NCI-H345 (cell line): ENCODE results near the gene RIN2.

Source experiments
- DNase-seq: peaks from one replicate; lab custom pipeline; 2025; lab: John Stamatoyannopoulos, UW

RIN2 gene

DNA sequence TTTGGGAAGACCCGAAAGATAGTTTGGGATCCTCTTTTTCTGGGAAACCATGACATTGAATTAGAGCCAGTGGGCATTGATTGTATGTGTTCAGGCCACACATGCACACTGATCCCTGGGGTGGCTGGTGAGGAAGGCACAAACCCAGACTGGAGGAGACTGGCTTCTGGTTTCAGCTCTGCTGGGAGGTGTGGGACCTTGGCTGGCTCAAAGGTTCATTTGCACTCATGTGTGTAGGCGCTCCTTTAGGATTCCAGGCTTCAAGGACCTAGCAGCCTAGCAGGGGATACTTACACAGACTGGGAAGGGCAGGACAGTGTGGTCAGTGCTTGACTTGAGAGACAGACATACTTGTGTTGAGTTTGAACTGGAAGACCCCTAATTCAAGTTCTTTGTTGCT lies 7.2 kb downstream of the RIN2 start:
- no peak for DNase-seq

- DNase-seq = no peak
Measured at GRCh38 chr20:19765913-19766312, 7.9 kb downstream of the RIN2 start.

DNA sequence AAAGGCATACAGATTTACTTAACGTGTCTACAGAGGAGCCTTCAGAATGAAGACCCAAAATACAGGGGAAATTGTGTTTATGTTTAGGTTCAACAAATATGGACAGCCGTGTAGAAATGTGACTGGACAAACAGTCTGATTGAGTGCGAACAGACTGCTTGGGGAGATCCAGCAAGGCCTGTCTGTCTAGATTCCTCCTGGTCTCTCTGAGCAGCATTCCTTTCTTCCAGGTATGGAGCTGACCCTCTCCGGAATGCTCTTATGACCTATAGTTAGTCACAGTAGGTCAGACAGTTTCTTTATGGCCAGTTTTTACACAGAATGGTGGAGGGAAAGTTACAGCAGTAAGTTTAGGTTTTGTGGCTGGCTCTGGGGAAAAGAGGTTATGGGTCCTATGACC lies 9.0 kb downstream of the RIN2 start:
- DNase-seq = no peak

DNA sequence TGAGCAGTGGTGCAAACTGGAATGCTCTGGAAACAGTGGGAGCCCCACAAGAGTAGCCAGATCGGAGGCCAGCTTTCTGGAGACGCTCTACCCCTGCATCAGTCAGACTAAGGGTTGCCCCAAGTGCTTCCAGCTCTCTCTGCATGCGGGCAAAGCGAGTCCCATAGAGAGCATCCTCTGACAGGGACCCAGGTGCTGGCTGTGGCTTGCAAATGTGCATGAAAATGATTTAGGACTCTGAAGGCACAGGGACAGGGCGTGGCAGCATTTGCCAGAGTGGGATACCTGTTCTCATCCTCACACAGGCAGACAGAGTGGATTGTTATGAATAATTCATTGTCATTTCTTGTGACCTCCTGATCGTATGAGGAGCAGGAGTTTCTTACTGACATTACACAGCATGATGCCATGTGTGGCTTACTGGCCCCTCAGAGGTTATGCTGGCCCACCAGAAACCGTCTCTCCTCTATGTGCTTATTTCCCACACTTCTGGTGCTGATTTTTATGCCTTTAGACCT lies 10.3 kb downstream of the RIN2 start:
- DNase-seq = no peak

GRCh38 chr20:19769507-19769906 lies 11.4 kb downstream of the RIN2 start:
- DNase-seq = no peak

GRCh38 chr20:19770375-19770774 lies 12.3 kb downstream of the RIN2 start:
- no peak for DNase-seq

- DNase-seq = no peak
Measured at GRCh38 chr20:19771031-19771430, 13.0 kb downstream of the RIN2 start.

DNA sequence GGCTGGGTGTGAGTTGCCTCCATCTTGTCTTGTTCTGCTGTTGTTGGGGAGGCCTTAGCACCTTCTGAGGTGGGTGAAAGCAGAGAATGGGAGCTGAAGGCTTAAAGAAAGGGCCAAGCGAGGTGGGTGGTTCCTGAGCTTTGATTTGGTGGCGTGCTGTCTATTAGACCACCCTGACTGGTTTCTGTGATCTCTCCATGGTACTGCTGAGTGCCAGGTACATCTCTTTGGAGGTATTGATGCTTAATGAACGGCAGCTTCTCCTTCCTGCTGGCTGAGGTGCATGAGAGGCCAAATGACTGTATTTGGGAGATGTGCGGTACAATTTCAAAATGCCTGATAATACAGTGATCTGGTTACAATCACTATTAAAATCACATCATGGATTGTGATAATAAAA lies 15.4 kb downstream of the RIN2 start:
- no peak for DNase-seq

- no peak for DNase-seq
Measured at GRCh38 chr20:19774135-19774933, 16.3 kb downstream of the RIN2 start.

DNA sequence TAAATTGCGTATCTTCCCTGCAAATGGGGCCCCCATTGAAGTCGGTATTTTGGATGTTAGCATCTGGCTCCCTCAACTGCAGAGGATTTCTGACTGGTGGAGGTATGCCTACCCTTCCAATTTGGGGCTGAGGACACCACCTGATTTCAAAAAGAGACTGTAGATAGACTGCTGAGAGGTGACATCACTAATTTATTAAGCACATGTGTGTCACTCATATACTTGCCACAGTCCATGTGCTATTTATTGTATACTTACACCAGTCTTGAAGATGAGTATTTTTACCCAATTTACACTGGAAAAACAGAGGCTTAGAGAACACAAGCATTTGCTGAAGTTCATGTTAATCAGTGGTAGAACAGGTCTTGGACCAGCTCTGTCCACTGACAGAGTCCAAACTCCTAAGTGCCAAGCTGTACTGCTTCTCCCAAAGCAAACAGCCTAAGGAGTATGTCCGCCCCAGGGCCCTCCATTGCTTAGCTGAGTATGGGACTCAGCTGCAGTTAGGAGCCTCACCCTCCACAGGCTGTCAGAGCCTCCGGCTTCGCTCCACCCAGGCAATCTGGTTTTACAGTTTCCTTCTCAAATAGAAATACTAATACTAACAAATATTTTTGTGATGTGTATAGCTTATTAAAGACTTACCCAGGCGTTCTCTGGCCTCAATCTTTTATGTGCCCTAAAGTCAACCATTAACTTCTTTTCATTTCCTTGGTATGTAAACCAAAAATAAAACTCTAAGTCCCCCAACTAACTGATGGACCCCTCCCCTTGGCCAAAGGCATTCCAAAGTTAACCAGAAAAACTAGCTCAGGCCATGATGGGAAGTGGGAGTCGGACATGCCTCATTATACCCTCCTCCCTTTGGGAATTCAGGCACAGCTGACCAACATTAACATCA lies 17.5 kb downstream of the RIN2 start:
- DNase-seq = no peak

- no peak for DNase-seq
Measured at GRCh38 chr20:19777315-19777714, 19.3 kb downstream of the RIN2 start.

DNA sequence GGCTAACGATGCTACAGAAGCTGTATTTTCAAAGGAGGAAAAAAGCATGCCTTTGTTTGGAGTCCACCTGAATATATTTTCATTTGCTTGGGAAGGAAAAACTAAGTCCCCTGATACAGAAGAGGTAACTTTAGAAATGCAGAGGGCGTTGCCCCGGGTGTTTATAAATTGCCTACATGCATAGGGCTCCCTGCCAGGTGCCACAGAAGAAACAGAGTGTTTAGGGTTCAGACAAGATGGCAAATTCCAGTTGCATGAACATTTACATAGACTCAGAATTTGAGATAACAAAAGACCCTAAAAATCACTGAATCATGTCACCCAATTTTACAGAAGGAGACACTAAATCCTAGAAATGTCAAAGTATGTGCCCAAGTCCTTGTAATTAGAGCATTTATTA lies 19.9 kb downstream of the RIN2 start:
- DNase-seq = no peak

GRCh38 chr20:19778404-19778803 lies 20.3 kb downstream of the RIN2 start:
- DNase-seq = no peak

DNA sequence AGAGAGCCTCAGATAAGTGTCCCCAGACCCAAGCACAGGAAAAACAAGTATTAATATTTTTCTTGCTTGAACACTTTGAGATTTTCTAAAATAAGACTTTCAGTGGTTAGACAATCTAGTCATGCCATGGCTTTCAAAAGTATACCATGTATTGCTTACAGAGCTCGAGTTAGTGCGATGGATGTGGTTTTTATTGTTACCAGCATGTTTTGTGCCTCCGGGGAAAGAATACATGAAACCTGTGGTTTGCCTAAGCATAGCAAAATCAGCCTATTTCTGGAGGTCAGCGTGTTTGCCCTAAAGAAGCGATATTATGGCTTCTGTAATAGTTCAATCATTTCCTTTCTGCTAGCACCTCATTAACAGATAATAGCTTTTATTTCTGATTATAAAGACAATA lies 21.6 kb downstream of the RIN2 start:
- DNase-seq = no peak

DNA sequence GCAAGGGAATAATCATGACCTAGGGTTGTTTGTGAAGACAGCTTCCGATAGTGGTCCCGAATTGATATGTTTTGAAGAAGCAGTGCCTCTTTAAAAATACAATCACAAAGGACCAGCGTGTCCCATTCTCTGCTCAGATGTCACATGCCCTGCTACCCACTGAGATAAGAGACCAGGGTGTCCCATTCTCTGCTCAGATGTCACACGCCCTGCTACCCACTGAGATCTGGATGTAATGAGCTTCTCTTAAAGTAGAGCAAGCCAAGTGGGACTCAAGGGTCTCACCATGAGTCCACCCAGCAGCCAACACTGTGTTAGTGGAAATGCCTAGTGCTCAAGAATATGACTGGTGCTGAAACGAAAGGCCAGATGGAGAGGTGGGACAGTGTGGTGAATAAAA lies 22.2 kb downstream of the RIN2 start:
- peak; percentile 87 for DNase-seq

DNA sequence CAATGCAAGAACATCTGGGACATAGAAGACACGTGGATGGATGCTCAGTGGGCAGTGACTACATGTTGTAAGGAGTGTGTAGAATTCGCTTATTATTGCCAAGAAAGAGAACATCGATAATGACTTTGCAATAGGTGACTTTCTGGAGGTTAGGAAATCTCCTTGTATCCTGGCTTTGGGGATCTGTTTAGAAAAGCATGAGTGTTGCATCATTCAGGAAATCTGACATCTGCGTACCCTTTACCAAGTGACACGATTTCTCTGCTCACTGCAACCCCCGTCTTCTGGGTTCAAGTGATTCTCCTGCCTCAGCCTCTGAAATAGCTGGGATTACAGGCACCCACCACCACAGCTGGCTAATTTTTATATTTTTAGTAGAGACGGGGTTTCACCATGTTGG lies 23.2 kb downstream of the RIN2 start:
- no peak for DNase-seq

- no peak for DNase-seq
Measured at GRCh38 chr20:19782669-19783068, 24.6 kb downstream of the RIN2 start.

- peak; percentile 35 for DNase-seq
Measured at GRCh38 chr20:19783966-19784401, 25.9 kb downstream of the RIN2 start.

- peak; percentile 88 for DNase-seq
Measured at GRCh38 chr20:19784511-19785172, 26.6 kb downstream of the RIN2 start.

- DNase-seq = no peak
Measured at GRCh38 chr20:19785173-19785982, 27.3 kb downstream of the RIN2 start.

- DNase-seq = no peak
Measured at GRCh38 chr20:19785983-19786285, 27.9 kb downstream of the RIN2 start.

DNA sequence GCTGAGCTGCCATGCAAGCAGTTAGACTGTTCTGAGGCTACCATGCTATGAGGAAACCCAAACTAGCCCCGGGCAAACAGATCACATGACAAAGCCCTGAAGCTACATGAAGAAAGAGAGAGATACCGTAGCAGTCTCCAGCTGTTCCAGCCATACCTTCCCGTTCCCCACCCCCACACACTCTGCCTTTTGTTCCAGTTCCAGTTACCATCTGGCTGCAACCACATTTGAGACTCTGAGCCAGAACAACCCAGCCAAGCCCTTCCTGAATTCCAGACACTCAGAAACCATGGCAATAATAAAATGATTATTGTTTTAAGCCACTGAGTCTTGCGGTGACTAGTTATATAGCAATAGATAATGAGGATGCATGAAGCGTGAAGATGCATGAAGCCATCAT lies 28.3 kb downstream of the RIN2 start:
- DNase-seq = peak; percentile 79
